Measurements from ENCODE around the gene GBA2.

DNA sequence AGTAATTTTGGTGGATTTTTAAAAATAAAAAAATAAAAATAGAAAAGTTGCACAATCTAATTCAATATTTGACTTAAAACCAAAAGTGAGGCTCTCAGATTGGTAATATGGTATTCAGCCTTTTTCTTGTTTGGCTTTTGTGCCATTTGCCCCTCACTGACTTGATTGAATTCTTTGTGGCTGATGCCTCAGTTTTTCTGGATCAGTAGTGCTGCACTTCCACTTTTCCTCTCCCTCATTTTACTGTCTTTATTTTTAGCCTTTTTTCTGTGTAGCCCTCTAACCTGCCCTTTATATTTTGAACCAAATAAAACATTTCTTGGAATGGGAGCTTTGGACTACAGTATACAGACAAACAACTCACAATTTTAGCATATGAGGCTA, 8.9 kb upstream of the GBA2 start:
- TF ChIP-seq POLR2AphosphoS5 (IDR thresholded peaks at IDR 0.05), result no peak
- TF ChIP-seq, protein P1, sequence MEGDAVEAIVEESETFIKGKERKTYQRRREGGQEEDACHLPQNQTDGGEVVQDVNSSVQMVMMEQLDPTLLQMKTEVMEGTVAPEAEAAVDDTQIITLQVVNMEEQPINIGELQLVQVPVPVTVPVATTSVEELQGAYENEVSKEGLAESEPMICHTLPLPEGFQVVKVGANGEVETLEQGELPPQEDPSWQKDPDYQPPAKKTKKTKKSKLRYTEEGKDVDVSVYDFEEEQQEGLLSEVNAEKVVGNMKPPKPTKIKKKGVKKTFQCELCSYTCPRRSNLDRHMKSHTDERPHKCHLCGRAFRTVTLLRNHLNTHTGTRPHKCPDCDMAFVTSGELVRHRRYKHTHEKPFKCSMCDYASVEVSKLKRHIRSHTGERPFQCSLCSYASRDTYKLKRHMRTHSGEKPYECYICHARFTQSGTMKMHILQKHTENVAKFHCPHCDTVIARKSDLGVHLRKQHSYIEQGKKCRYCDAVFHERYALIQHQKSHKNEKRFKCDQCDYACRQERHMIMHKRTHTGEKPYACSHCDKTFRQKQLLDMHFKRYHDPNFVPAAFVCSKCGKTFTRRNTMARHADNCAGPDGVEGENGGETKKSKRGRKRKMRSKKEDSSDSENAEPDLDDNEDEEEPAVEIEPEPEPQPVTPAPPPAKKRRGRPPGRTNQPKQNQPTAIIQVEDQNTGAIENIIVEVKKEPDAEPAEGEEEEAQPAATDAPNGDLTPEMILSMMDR (IDR thresholded peaks at IDR 0.05), result no peak
- TF ChIP-seq EP300 (IDR thresholded peaks at IDR 0.05), result no peak
- TF ChIP-seq POLR2A (IDR thresholded peaks at IDR 0.05), result no peak

All from suprapubic skin (tissue), 4 donors.